ENCODE measurements around the gene HMCN2.

DNA sequence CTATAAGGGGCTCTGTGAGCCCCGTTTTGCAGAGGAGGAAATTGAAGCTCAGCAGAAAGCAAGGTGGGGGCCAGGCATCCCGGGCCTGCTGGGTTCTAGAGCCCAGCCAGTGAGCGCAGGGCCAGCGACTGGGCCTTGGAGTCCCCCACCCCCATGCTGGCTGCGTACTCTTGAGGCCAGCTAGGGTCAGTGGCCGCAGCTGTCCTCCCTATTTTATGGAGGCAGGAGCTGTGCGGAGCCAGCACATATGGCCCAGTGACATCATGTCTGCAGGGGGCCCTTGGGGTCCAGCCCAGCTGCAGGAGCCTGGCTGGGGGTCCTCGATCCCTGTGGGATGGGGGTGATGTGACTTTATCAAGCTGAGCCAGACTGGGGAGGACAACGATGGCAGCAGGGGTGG lies 71.3 kb downstream of the HMCN2 start:
- no peak for TF ChIP-seq CTCF (conservative IDR thresholded peaks at IDR 0.05)
- TF ChIP-seq EZH2 (IDR thresholded peaks at IDR 0.05; ENCODE audit: low read depth) = no peak
